Stomach (tissue), 4 donors: ENCODE measurements around the gene ATP6V1C2.

Source experiments
- POLR2A ChIP-seq, 4 donors: fragments of 450-650 bp; IDR thresholded peaks; one replicate each; pipeline ENCODE4 v1.6.1; 2016; ENCODE audit warnings: antibody characterized with exemption in 4 of 4, control low read depth in 2 of 4, mild to moderate bottlenecking in 1 of 4, moderate library complexity in 1 of 4
- POLR2AphosphoS5 ChIP-seq, 3 donors: sonication (generic); formaldehyde crosslinking; IDR thresholded peaks; one replicate each; pipeline ENCODE4 v1.6.1; 2016; ENCODE audit warnings: antibody characterized with exemption in 3 of 3
- TF ChIP-seq, protein P1 (sequence below), 7 experiments: fragments of 450-650 bp in 4 of 7; fragments of 200-600 bp in 3 of 7; sonication (generic) in 3 of 7; IDR thresholded peaks; one replicate each; pipeline ENCODE4 v1.5.1; 2016 to 2019; ENCODE audit warnings: antibody characterized with exemption in 7 of 7, control low read depth in 2 of 7, mild to moderate bottlenecking in 1 of 7

GRCh38 chr2:10691521-10691920 lies 29.9 kb upstream of the ATP6V1C2 start:
- TF ChIP-seq, protein P1, sequence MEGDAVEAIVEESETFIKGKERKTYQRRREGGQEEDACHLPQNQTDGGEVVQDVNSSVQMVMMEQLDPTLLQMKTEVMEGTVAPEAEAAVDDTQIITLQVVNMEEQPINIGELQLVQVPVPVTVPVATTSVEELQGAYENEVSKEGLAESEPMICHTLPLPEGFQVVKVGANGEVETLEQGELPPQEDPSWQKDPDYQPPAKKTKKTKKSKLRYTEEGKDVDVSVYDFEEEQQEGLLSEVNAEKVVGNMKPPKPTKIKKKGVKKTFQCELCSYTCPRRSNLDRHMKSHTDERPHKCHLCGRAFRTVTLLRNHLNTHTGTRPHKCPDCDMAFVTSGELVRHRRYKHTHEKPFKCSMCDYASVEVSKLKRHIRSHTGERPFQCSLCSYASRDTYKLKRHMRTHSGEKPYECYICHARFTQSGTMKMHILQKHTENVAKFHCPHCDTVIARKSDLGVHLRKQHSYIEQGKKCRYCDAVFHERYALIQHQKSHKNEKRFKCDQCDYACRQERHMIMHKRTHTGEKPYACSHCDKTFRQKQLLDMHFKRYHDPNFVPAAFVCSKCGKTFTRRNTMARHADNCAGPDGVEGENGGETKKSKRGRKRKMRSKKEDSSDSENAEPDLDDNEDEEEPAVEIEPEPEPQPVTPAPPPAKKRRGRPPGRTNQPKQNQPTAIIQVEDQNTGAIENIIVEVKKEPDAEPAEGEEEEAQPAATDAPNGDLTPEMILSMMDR (IDR thresholded peaks at IDR 0.05), result no peak
- TF ChIP-seq POLR2AphosphoS5 (IDR thresholded peaks at IDR 0.05) (no peak), POLR2A (IDR thresholded peaks at IDR 0.05) (no peak)
